WTC11 (cell line): ENCODE measurements around the gene PRPF40B.

Experiments
- CTCF ChIP-seq: fragments of 200-600 bp; IDR thresholded peaks from 2 replicates; pipeline ENCODE4 v1.8.0; 2022; ENCODE audit warnings: antibody characterized with exemption
- E2F1 ChIP-seq: sonication (generic); formaldehyde crosslinking; IDR thresholded peaks from 2 replicates; pipeline ENCODE4 v1.8.0; 2022; ENCODE audit warnings: mild to moderate bottlenecking, missing genetic modification reagents
- ETV6 ChIP-seq: sonication (generic); formaldehyde crosslinking; IDR thresholded peaks from 2 replicates; pipeline ENCODE4 v1.8.1; 2022; ENCODE audit warnings: mild to moderate bottlenecking, missing genetic modification reagents
- JUN ChIP-seq: sonication (generic); formaldehyde crosslinking; IDR thresholded peaks from 2 replicates; pipeline ENCODE4 v1.8.0; 2023; ENCODE audit warnings: mild to moderate bottlenecking, missing genetic modification reagents
- NFYB ChIP-seq: sonication (generic); formaldehyde crosslinking; conservative IDR thresholded peaks from 2 replicates; pipeline ENCODE4 v1.8.0; 2022; ENCODE audit warnings: low read depth, missing genetic modification reagents
- RELA ChIP-seq: sonication (generic); formaldehyde crosslinking; IDR thresholded peaks from 2 replicates; pipeline ENCODE4 v1.8.1; 2022; ENCODE audit warnings: missing genetic modification reagents, mild to moderate bottlenecking, borderline replicate concordance
- USF2 ChIP-seq: sonication (generic); formaldehyde crosslinking; IDR thresholded peaks from 2 replicates; pipeline ENCODE4 v1.8.1; 2023; ENCODE audit warnings: mild to moderate bottlenecking, missing genetic modification reagents, moderate library complexity
- ZBTB43 ChIP-seq: sonication (generic); formaldehyde crosslinking; IDR thresholded peaks from 2 replicates; pipeline ENCODE4 v1.8.1; 2023; ENCODE audit warnings: mild to moderate bottlenecking, missing genetic modification reagents
- ZNF396 ChIP-seq: fragments of 250-450 bp; sonication (Bioruptor Pico); IDR thresholded peaks from 2 replicates; pipeline ENCODE4 v1.8.0; 2021; ENCODE audit warnings: mild to moderate bottlenecking, moderate library complexity, borderline replicate concordance

GRCh38 chr12:49673446-49674317, 50.3 kb downstream of the PRPF40B start:
- TF ChIP-seq ZNF396 (CRISPR knock-in tag) (no peak), NFYB (no peak), ETV6 (CRISPR knock-in tag) (no peak), CTCF (no peak), ZBTB43 (CRISPR knock-in tag) (no peak), E2F1 (CRISPR knock-in tag) (no peak), RELA (CRISPR knock-in tag) (no peak), USF2 (CRISPR knock-in tag) (no peak), JUN (no peak)
